Uterus (tissue), 2 donors: ENCODE measurements around the gene DUSP1.

Experiments
- CTCF ChIP-seq, 4 experiments: fragments of 200-600 bp in 2 of 4; fragments of 450-650 bp in 2 of 4; sonication (generic) in 2 of 4; IDR thresholded peaks; one replicate each; pipeline ENCODE4 v1.5.1; 2016 to 2019; ENCODE audit warnings: antibody characterized with exemption in 4 of 4, mild to moderate bottlenecking in 2 of 4, moderate library complexity in 1 of 4
- POLR2A ChIP-seq, 2 donors: fragments of 450-650 bp; IDR thresholded peaks; one replicate each; pipeline ENCODE4 v1.6.1; 2016; ENCODE audit warnings: antibody characterized with exemption in 2 of 2, mild to moderate bottlenecking in 1 of 2, moderate library complexity in 1 of 2

DNA sequence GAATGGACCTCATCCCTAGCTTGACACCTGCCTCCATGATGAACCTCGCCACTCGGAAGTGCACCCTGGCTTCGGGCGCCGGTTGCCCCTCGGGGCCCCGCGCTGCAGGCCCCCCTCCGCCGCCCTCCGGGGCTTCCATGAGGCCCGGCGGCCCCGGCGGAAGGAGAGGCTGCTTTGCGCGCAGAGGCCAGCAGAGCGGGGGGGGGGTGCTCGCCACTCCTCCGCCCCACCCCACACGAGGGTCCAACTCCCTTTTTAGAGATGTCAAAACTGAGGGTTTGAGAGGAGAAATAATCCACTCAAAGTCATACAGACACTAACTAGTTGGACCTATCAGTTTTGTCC, 7.9 kb downstream of the DUSP1 start:
- TF ChIP-seq POLR2A (IDR thresholded peaks at IDR 0.05) = no peak
- no peak for TF ChIP-seq CTCF (IDR thresholded peaks at IDR 0.05)
